Left renal cortex interstitium (tissue), 4 donors: ENCODE measurements around the gene WHRN. TPM values are rescaled to one million over a fixed set of nuclear protein-coding genes. Genes with fewer than 3 reads are reported as not detected.

ENCODE experiments used
- DNase-seq, 4 donors: peaks; one replicate each; pipeline ENCODE4 v3.0.0-alpha.2; 2013; ENCODE audit warnings: low read depth in 4 of 4, low spot score in 2 of 4, missing footprints in 1 of 4
- polyA plus RNA-seq, 4 donors: library from polyadenylated mRNA; unstranded; fragments of 120-200 nt; gene quantifications; one replicate each; pipeline ENCODE4 v1.2.1, GENCODE V29; 2013; ENCODE audit not compliant: insufficient read length in 4 of 4

WHRN gene
- polyA plus RNA-seq, 4 donors, result 5.9 to 18.1 (median 10.3) TPM

GRCh38 chr9:114515528-114515927 is 10.3 kb upstream of the WHRN start:
- DNase-seq, result no peak

GRCh38 chr9:114513959-114514267 is 8.6 kb upstream of the WHRN start:
- no peak for DNase-seq

GRCh38 chr9:114513055-114513958 is 8.0 kb upstream of the WHRN start:
- no peak for DNase-seq

GRCh38 chr9:114511978-114512874 is 7.0 kb upstream of the WHRN start:
- no peak for DNase-seq

GRCh38 chr9:114507726-114508125 is 2.5 kb upstream of the WHRN start:
- no peak for DNase-seq

- DNase-seq, result no peak
These were observed 763 bp upstream of the WHRN start for GRCh38 chr9:114506082-114506390.

- DNase-seq, result no peak
These were observed 709 bp downstream of the WHRN start for GRCh38 chr9:114504341-114505186.

GRCh38 chr9:114503522-114504340 is 1.5 kb downstream of the WHRN start:
- no peak for DNase-seq

GRCh38 chr9:114503009-114503408 is 2.3 kb downstream of the WHRN start:
- DNase-seq, result no peak

GRCh38 chr9:114501796-114502682 is 3.2 kb downstream of the WHRN start:
- DNase-seq, result no peak

GRCh38 chr9:114500697-114501292 is 4.5 kb downstream of the WHRN start:
- no peak for DNase-seq

GRCh38 chr9:114499941-114500696 is 5.2 kb downstream of the WHRN start:
- DNase-seq, result no peak

- no peak for DNase-seq
These were observed 5.7 kb downstream of the WHRN start for GRCh38 chr9:114499528-114499927.

- no peak for DNase-seq
These were observed 7.4 kb downstream of the WHRN start for GRCh38 chr9:114497727-114498382.

- DNase-seq, result no peak
These were observed 8.0 kb downstream of the WHRN start for GRCh38 chr9:114497236-114497635.

GRCh38 chr9:114496011-114496410 is 9.3 kb downstream of the WHRN start:
- DNase-seq, result no peak

GRCh38 chr9:114494776-114495569 is 10.3 kb downstream of the WHRN start:
- DNase-seq, result no peak
